NCI-H526 (cell line): Measurements from ENCODE around the gene RTP5.
A peak's percentile ranks its signal among the peaks of the same experiment; 100 is the strongest.
"Not testable (repeated sequence)": the region's sequence is repeated elsewhere in the genome, so short reads cannot be mapped to it uniquely, and the experiment has no call there.

Experiments
- DNase-seq, 2 experiments: peaks; one replicate each; lab custom pipeline; 2025; lab: John Stamatoyannopoulos, UW

Gene RTP5

DNA sequence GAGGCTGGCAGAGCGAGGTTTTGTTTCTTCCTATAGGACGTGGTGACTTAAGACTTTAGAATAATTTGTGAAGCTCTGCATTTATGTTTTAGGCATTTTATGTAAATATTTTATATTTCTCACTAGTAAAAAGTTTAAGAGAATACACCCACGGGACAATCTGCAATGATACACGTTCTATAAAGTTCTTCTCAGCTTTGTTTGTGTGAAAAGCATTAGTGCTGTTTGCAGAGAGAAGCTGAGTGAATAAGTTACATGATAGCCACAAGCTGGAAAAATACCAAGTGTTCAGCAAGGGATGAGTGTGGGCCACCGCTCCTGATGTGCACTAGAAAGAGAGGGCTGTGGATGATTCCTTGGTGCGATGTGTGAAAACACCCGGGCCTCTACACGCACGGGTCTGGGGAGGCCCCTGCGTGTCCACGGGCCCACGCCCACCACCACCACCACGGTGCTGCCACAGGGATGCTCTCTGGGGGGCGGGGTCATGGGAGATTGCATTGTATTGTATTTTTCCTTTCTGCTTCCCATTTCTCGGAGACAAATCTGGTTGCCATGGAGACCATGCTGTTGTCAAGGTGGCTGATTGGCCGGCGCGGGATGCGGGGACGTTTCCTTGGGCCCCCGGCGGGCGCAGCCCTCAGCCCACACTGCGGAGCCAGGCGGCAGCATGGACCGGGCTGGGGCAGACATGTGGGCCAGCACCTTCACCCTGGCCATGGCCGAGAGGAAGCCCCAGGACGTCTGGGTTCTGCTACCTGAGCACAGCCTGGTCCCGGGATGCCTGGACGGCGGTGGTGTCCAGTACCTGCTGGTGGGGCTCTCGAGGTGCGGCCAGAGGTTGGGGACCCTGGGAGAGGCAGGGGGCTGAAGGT, at the start of gene RTP5:
Gene RTP5 (plus strand): TSS at position 643 of the 875 bp plus-strand sequence. CDS start 28 bp downstream, at position 671.
- DNase-seq = peak in 1 of 2 experiments; percentile 26

DNA sequence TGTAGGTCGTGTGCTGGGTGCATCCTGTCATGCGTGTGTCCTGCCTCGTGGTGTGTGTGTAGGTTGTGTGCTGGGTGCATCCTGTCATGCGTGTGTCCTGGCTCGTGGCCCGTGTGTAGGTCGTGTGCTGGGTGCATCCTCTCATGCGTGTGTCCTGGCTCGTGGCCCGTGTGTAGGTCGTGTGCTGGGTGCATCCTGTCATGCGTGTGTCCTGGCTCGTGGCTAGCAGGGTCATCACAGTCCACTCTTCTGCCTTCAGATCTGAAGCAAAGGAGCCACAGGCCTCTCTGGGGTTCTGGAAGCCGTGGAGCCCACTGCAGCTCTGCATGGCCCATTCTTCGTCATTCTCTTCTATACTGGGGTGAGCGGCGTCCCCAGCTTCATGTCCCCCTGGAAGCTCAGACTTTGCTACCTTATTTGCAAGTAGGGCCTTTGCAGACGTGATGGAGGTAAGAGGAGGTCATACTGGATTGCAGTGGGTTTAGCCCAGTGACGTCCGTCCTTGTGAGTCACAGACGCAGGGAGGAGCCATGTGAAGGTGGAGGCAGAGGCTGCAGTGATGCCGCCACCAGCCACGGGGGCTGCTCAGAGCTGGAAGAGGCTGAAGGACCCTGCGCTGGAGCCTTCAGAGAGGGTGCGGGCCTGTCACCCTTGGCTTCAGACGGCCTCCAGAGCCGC, 49.4 kb upstream of the RTP5 start:
- DNase-seq = not testable (repeated sequence)

DNA sequence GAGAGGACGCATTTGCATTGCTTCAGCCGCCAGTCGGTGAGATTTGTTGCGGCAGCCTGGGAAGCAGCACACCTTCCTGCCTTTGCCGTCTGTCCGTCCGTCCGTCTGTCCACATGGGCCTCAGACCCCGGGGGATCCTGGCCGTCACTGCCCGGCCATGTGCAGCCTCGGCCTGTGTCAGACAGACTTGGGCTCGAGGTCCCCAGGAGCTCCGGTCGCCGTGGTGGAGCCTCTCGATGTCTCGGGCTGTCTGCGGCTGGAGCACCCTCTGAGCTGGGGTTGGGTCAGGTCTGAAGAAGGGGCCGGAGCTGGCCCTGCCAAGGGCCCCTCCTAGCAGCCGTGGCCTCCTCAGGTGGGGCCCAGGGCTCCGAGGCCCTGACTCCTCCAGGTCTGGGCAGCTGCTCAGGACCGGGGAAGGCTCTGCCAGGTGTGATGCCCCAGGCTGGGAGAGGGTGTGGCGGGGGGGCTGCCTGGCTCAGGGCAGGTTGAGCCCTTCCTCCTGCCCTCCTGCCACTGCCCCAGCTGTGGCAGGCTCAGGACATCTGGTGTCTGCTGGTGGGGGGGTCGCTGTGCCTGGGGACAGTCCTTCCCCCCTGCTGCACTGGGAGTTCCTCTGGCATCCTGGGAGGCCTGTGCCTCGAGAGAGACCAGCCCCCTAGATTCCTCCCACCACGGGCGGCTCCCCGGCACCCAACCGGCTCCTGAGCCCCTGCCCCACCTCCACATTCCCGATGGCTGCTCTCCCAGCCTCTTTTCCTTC, 48.7 kb upstream of the RTP5 start:
- DNase-seq = no peak

DNA sequence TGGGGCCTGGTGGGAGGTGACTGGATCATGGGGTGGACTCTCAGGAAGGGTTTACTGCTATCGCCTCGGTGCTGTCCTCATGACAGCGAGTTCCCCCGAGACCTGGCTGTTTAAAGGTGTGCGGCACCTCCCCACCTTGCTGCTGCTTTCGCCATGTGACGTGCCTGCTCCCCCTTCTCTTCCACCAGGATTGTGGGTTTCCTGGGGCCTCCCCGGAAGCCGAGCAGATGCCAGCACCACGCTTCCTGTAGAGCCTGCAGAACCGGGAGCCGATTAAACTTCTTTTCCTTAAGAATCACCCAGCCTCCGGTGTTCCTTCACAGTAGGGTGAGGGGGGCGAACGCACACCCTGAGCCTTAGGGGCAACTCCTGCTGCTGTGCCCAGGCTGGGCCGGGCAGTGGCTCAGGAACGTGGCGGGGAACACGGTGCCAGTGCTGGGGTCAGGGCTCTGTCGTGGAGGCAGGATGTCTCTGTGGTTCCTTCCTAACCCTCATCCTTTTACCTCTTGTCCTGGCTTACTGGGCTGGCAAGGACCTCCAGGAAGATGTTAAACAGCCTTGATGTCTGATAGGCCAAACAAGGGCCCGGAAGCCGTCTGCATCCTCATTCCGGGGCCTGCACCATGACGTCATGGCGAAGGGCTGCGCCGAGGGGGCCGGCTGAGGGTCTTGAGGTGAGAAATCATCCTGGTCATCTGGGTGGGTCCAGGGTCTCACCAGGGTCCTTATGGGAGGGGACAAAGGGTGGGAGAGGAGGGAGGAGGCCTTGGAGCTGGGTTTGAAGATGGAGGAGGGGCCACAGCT, 47.9 kb upstream of the RTP5 start:
- no peak for DNase-seq

DNA sequence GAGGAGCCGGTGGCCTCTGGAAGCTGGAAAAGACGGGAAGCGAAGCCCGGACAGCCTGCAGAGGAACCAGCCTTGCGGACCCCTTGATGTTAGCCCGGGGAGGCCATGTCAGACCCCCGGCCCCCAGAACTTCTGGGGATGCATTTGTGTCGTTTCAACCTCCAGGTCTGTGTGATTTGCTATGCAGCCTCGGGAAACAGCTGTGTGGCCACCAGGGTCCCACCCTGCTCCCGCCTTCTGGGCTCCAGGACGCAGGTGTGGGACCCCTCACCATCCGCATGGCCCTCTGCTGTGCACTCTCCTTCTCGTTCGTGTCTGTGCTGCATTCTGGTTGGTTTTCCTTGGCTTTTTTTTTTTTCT, 47.3 kb upstream of the RTP5 start:
- DNase-seq = no peak

DNA sequence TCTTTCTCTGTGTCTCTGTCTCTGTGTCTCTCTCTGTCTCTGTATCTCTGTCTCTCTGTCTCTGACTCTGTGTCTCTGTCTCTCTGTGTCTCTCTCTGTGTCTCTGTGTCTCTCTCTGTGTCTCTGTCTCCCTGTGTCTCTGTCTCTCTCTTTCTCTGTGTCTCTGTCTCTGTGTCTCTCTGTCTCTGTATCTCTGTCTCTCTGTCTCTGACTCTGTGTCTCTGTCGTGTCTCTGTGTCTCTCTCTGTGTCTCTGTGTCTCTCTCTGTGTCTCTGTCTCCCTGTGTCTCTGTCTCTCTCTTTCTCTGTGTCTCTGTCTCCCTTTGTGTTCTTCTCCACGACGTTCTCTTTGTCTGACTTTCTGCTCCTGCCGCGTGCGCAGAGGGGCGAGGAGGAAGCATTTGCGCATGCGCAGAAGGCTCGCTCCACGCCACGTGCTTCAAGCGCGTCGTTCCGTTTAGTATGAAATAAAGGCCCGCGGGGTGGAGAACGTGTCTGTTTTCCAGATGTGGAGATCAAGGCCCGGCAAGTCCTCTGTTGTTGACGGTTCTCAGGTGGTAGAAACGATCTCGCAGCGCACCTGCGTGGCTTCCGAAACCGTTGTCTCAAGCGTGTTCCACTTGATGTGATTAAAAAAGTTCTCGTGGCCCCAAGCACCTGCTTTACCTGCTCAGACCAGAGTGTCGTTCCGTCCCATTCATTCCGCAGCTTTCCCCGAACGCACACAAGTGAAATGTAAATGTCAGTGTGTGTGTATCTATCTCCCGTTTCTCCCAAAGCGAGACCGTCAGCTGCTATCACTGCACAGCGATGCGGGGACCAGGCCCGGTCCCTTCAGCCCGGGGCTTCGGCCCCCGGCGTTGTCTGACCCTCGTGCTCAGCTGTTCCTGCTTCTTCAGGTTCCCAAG, 45.7 kb upstream of the RTP5 start:
- DNase-seq = peak; percentile 70 to 82

DNA sequence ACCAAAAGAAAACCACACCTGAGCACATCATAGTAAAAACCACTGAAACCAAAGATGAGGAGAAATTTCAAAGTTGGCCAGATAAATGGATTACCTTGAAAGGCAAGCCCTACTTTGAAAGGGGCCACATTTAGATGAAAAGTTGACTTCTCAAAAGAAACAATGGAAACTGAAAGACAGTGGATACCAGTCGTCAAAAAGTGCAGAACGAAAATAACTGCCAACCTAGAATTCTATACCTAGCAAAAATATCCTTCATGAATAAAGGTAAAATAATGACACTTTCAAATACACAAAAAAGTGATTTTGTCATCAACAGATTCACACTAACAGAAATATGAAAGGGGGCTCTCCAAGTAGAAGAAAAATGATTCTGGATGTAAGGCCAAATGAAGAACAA, 42.1 kb upstream of the RTP5 start:
- no peak for DNase-seq

DNA sequence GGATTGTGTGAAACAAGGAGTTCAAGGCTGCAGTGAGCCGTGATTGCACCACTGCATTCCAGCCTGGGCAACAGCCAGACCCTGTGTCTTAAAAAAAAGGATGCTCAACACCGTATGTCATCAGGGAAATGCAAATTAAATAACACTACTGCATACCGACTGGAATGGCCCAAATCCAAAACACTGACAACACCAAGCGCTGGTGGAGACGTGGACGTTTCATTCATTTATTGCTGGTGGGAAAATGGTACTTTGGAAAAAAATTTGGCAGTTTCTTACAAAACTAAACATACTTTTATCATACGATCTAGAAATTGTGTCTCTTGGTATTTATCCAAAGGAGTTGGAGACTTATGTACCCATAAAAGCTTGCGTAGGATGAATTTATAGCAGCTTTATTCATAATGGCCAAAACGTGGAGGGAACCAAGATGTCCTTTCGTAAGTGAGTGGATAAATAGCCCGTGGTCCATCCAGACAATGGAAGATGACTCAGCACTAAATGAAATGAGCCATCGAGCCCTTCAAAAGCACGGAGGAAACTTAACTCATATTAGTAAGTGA, 36.3 kb upstream of the RTP5 start:
- no peak for DNase-seq

DNA sequence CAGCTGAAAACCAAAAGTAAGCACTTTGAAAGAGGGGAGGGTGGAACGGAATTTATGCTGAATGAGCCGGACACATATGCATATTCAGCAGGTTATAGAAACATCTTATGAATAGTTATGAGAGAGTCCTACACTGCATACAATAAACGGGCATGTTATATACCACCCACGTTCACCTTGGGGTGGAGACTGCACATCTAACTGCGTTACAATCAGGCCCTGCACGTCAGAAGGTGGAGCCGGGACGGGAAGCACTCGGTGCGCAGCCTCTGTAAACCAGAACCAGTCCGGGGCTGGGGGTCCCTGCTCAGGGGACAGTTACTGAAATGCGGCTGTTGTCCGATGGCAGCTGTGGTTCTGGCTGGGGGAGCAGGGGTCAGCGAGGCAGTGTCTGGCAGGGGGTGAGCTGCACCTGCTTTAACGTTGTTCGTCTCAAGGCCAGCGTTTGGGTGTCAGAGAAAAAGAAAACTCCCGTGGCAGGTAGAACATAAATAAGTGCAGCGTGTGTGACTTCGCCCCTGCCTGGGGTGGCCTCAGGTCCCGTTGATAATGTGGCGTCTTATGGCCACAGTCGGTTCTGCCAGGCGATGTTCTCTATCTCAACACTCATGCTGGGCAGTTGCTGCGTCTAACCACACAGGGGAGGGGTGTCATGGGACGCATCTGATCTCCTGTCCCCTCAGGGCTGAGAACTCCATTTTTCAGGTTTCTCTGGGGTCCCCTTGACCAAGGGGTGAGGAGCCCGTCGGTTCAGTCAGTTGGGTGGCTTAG, 35.6 kb upstream of the RTP5 start:
- peak in 1 of 2 experiments; percentile 50 for DNase-seq

DNA sequence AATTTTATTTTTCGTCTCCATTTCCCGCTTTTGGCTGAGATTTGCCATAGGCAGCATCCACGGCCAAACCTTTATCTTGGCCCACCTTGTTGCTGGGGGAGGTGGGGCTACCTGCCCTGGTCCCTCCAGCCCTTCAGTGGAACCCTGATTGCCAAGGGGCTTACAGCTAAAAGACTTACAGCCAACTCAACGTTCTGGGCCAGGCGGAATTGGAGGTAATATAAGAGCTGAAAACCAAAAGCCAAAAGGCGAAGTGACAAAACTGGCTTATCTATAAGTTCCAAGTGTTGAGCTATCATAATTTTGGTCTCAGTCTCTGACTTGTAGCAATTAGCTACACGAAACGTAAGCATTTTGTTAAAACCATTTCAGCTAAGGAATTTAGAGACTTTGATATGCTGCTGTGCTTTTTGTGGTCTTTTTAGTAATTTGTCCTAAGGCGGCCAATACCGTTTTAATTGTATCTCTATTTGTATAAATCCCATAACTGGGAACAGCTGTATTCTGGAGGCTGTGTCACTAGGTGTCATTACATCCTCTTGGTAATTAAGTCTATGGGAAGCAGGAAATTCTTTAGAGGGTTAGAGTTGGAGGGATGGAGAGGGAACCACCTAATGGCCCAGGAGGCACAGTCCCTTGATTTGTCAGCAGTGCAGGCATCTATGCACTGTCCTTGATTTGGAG, 34.9 kb upstream of the RTP5 start:
- DNase-seq = no peak

DNA sequence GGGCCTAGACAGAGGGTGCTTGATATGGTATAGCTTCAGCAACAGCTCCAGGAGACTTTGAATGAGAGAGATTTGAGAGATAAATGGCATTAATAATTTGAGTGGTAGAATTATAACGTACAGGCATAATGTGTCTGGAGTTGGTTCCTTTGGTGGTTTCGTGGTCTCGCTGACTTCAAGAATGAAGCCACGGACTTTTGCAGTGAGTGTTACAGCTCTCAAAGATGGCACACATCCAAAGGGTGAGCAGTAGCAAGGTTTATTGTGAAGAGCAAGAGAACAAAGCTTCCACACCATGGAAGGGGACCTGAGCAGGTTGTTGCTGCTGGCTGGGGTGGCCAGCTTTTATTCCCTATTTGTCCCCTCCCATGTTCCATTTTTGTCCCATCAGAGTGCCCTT, 33.9 kb upstream of the RTP5 start:
- DNase-seq = no peak

DNA sequence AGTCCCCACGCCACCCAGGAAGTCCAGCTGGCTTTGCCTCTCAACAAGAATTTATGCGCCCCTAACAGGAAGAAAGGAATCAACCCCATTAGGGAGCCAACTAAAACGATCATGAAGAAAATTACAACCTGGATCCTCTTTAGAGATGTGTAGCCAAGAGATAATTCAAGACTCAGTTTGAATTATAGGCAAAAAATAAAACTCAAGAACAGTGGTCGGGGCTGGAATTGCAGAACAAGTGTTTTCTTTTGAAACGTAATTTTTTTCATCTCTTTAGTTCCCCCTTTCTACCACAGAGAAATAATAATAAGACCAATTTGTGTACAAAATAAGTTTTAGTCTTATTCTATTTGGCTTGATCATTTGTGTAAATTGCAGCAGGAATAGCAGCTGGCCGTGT, 33.2 kb upstream of the RTP5 start:
- DNase-seq = no peak

DNA sequence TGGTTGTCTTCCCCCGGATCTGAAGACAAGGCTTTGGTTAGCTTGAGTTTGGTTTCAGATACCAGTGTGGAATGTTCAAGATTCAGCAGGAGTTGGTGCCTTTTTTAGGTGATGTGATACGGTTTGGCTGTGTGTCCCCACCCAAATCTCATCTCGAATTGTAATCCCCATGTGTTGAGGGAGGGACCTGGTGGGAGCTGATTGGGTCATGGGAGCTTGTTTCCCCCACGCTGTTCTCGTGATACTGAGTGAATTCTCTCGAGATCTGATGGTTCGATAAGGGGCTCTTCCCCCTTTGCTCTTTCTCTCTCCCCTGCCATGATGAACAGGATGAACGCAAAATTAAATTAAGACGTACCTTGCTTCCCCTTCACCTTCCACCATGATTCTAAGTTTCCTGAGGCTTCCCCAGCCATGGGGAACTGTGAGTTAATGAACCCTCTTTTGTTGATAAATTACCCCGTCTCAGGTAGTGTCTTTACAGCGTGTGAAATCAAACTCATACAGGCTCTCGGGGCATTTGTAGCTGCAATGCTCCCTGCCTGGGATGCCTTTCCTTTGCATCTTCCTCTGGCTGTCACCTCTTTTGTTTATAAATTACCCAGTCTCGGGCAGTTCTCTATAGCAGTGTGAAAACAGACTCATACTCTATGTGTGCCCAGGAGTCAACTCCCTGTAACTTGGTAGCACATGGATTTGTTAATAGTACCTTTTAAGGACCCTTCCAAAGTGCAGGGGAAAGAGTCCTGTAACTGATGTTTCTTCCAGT, 32.1 kb upstream of the RTP5 start:
- no peak for DNase-seq

DNA sequence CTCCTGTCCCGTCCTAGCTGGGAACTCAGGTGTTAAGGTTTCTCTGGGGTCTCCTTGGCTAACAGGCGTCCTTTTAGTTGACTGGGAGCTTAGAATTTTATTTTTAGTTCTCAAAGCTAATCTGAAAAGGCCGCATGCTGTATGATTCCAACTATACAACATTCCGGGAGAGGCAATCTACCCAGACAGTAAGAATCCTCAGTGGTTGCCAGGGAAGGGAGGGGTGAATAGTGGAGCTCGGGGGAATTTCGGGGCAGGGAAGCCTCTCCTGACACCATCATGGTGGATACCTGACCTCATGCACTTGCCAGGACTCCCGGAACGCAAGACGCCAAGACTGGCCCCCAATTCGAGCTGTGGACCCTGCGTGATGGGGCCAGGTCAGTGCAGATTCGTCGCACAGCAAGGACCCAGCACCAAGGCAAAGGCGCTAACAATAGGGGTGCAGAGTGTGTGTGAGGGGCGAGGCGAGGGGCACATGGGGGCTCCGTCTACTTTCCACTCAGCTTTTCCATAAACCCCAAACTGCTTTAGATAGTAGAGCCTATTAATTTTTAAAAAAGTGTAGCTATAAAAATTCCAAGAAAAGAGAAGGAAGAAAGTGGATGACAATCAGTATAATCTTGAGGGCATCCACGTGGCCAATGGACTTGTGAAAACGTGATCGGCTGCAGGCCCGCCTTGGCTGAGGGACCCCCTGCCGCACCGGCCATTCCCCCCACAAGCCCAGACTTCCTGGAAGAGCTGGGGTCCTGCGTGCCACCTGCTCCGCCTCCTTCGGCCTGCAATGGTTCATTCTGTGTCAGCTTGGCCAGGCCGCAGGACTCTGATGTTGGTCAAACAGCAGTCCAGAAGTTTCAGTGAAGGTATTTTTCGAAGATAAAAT, 28.1 kb upstream of the RTP5 start:
- DNase-seq = no peak

DNA sequence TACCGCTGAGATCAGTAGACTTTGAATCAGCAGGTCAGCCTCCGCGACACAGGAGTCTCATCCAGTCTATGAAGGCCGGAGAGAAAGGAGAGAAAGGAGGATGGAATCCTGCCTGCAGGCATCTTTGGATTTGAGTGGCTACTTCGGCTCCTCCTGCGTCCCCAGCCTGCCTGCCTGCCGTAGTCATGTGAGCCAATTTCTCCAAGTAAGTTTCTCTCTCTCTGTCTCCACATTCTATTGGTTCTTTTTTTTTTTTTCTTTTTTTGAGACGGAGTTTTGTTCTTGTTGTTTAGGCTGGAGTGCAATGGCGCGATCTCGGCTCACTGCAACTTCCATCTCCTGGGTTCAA, 27.5 kb upstream of the RTP5 start:
- no peak for DNase-seq

DNA sequence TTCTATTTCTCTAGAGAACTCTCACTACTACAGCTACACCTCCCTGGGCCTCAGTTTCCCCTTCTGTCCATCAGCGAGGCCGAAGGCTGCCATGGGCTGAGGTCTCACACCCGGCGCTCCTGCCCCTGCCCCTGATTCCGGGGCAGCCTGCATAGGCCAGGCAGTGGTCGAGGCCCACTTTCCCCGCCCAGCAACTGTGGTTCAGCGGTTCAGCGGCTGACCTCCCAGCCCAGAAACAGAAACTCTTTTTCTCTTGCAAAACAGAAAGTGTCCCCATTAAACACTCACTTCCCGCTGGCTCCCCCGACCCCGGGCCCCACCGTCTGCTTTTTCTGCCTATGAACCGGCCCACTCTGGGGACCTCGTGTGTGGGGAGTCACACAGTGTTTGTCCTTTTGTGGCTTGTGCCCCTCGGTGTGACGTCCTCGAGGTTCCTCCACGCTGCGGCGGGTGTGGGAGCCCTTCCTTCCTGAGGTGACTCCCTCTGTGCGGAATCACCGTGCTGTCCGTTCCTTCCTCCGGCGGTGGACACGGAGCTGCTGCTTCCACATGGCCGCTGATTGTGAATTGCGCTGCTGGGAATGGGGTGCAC, 26.8 kb upstream of the RTP5 start:
- no peak for DNase-seq
